ENCODE measurements around the gene PPM1G. TPM values are rescaled to one million over a fixed set of nuclear protein-coding genes. Genes with fewer than 3 reads are reported as not detected.

The PPM1G gene
- total RNA-seq, 2 experiments from 2014 or later, result 127 to 132 TPM

DNA sequence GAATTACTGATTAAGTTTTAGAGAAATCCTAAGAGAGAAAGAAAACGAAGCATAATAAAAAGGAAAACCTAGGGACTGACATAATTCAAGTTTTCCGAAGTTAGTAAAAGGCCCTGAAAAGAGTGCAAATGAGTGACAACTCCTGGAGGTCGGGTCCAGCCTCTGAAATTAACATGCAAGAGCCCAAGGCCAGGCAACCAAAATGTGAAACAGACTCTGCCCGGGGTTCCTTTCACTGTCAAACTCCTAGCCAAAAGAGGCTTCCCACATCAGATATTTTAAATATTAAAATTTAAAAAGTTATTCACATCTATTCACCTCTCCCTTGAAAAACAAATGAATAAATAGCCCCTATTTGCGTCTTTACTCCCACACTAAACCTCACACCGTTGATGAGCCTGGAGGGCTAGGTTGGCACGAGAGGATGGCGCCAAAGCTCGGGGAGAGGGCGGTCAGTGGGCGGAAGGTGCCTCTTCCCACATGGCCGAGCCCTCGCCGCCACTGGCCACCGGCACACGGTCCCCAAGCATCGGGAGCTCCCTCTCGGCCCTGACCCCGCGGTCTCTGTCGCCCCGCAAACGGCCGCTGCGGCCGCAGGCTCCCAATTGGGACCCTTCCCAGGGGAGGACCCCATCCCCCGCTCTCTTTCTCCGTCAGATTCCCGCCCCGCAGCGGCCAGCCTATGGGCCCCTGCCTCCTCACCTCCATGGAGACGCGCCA lies 630 bp downstream of the PPM1G start:
- ChIA-PET POLR2A (interaction anchor here (1.0 to 2.9 kb wide), 9 partner anchors 17 to 275 kb away, joined by 3 to 63 read pairs (median 7); partner anchors contain the start of genes CCDC121, EIF2B4, GPN1 and GTF3C2), CTCF (interaction anchor here (0.8 to 4.9 kb wide), 7 partner anchors 20 to 274 kb away, joined by 3 to 46 read pairs (median 4); partner anchors contain the start of gene NRBP1)
- Mint-ChIP-seq H3K4me3 (peak overlapping the region; percentile 88), H3K36me3 (peaks cover 12% of the 10 kb centered on the region), H3K9me3 (no peaks in the 10 kb centered on the region), H3K4me1 (ENCODE audit: low read depth) (peaks cover 32% of the 10 kb centered on the region), H3K27me3 (no peaks in the 10 kb centered on the region), H3K27ac (peak overlapping the region; percentile 87)
- intact Hi-C loops (cut with micrococcal nuclease), result loop anchor here (1.0 to 10.0 kb wide), 7 partner anchors 20 to 276 kb away; partner anchors contain the start of genes EIF2B4, GTF3C2, IFT172 and MPV17
- DNase-seq, result peak; percentile 35

DNA sequence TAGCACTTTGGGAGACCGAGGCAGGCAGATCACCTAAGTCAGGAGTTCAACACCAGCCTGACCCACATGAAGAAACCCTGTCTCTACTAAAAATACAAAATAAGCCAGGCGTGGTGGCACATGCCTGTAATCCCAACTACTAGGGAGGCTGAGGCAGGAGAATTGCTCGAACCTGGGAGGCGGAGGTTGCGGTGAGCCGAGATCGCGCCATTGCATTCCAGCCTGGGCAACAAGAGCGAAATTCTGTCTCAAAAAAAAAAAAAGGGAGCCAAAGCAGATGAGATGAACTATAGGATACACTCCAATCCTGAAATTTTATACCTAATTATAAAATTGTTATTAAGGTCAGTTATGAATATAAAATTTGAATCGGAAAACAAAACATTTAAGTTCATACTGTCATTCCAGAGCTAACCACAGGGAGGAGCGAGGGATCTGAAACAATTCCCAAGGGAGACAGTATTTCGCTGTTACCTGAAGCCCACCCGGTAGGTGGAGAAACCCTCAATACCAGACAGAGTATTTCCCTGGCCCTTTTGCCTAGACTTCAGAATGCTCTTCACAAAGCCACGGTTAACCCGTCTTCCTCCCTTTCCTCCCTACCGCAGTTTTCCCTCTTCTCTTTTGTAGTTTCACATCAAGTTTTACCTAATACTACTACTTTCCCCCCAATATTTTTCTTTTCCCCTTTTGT lies 1.4 kb downstream of the PPM1G start:
- no peaks in the 10 kb centered on the region for H3K27me3 Mint-ChIP-seq
- POLR2A ChIA-PET, result interaction anchor here (0.6 to 2.9 kb wide), 2 partner anchors 22 to 57 kb away, joined by 3 to 63 read pairs; partner anchors contain the start of gene NRBP1
- intact Hi-C loops (cut with micrococcal nuclease), result loop anchor here (10.0 kb wide), 1 partner anchor 277 kb away; no protein-coding TSS in a partner anchor
- DNase-seq, result no peak
- H3K4me3 Mint-ChIP-seq, result peak overlapping the region; percentile 88
- H3K27ac Mint-ChIP-seq, result peak overlapping the region; percentile 87
- no peaks in the 10 kb centered on the region for H3K9me3 Mint-ChIP-seq
- CTCF ChIA-PET, result interaction anchor here (1.3 to 4.9 kb wide), 2 partner anchors 21 to 275 kb away, joined by 6 to 46 read pairs; partner anchors contain the start of gene NRBP1
- peaks cover 14% of the 10 kb centered on the region for H3K36me3 Mint-ChIP-seq
- H3K4me1 Mint-ChIP-seq (ENCODE audit: low read depth), result peaks cover 32% of the 10 kb centered on the region

- Mint-ChIP-seq H3K4me1 (ENCODE audit: low read depth) (peaks cover 28% of the 10 kb centered on the region), H3K27me3 (no peaks in the 10 kb centered on the region), H3K9me3 (no peaks in the 10 kb centered on the region), H3K27ac (peak overlapping the region; percentile 31), H3K4me3 (no peak overlapping the region), H3K36me3 (peaks cover 12% of the 10 kb centered on the region)
- CTCF ChIA-PET, result interaction anchor here (0.8 kb wide), 1 partner anchor 30 kb away, joined by 3 read pairs; no protein-coding TSS in a partner anchor
- DNase-seq, result no peak
- intact Hi-C loops (cut with micrococcal nuclease), result loop anchor here (10.0 kb wide), 1 partner anchor 284 kb away; no protein-coding TSS in a partner anchor
- POLR2A ChIA-PET, result no interaction called here
Observed at GRCh38 chr2:27400348-27401135, 8.8 kb downstream of the PPM1G start.

GRCh38 chr2:27398962-27399361 lies 10.4 kb downstream of the PPM1G start:
- ChIA-PET CTCF (no interaction called here), POLR2A (no interaction called here)
- no peaks in the 10 kb centered on the region for H3K27me3 Mint-ChIP-seq
- no peak for DNase-seq
- peaks cover 28% of the 10 kb centered on the region for H3K4me1 Mint-ChIP-seq (ENCODE audit: low read depth)
- H3K9me3 Mint-ChIP-seq, result no peaks in the 10 kb centered on the region
- intact Hi-C loops (cut with micrococcal nuclease), result no loop called here
- H3K27ac Mint-ChIP-seq, result peak overlapping the region; percentile 29
- no peak overlapping the region for H3K4me3 Mint-ChIP-seq
- peaks cover 16% of the 10 kb centered on the region for H3K36me3 Mint-ChIP-seq

GRCh38 chr2:27393225-27393624 lies 16.2 kb downstream of the PPM1G start:
- ChIA-PET CTCF (no interaction called here), POLR2A (no interaction called here)
- H3K36me3 Mint-ChIP-seq, result peaks cover 14% of the 10 kb centered on the region
- H3K4me1 Mint-ChIP-seq (ENCODE audit: low read depth), result peaks cover 38% of the 10 kb centered on the region
- no peaks in the 10 kb centered on the region for H3K9me3 Mint-ChIP-seq
- H3K27me3 Mint-ChIP-seq, result no peaks in the 10 kb centered on the region
- DNase-seq, result no peak
- H3K4me3 Mint-ChIP-seq, result no peak overlapping the region
- H3K27ac Mint-ChIP-seq, result peak overlapping the region; percentile 23
- intact Hi-C loops (cut with micrococcal nuclease), result no loop called here

DNA sequence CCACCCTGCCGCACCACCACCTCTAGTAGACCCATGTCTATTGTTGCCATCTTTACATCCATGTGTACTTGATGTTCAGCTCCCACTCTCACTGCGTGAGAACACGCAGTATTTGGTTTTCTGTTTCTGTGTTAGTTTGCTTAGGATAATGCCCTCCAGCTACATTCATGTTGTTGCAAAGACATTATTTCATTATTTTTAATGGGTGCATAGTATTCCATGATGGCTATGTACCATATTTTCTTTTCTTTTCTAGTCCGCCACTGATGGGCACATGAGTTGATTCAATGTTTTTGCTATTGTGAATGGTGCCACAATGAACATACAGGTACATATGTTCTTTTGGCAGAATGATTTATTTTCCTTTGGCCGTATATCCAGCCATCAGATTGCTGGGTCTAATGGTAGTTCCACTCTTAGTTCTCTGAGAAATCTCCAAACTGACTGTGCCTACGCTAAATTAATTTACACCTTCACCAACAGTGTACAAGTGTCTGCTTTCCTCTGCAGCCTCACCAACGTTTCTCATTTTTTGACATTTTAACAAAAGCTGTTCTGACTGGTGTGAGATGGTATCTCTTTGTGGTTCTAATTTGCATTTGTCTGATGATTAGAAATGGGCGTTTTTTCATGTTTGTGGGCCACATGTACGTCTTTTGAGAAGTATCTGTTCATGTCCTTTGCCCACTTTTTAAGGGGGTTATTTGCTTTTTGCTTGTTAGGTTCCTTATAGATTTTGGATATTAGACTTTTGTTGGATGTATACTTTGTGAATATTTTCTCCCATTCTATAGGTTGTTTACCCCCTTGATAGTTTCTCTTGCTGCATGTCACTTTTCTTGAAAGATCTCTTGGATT lies 18.3 kb downstream of the PPM1G start:
- ChIA-PET CTCF (interaction anchor here (0.6 kb wide), 1 partner anchor 45 kb away, joined by 3 read pairs; no protein-coding TSS in a partner anchor), POLR2A (no interaction called here)
- H3K27ac Mint-ChIP-seq, result peak overlapping the region; percentile 67
- no peaks in the 10 kb centered on the region for H3K27me3 Mint-ChIP-seq
- peak overlapping the region; percentile 3 for H3K4me3 Mint-ChIP-seq
- DNase-seq, result no peak
- H3K36me3 Mint-ChIP-seq, result peaks cover 16% of the 10 kb centered on the region
- intact Hi-C loops (cut with micrococcal nuclease), result no loop called here
- peaks cover 25% of the 10 kb centered on the region for H3K4me1 Mint-ChIP-seq (ENCODE audit: low read depth)
- no peaks in the 10 kb centered on the region for H3K9me3 Mint-ChIP-seq

DNA sequence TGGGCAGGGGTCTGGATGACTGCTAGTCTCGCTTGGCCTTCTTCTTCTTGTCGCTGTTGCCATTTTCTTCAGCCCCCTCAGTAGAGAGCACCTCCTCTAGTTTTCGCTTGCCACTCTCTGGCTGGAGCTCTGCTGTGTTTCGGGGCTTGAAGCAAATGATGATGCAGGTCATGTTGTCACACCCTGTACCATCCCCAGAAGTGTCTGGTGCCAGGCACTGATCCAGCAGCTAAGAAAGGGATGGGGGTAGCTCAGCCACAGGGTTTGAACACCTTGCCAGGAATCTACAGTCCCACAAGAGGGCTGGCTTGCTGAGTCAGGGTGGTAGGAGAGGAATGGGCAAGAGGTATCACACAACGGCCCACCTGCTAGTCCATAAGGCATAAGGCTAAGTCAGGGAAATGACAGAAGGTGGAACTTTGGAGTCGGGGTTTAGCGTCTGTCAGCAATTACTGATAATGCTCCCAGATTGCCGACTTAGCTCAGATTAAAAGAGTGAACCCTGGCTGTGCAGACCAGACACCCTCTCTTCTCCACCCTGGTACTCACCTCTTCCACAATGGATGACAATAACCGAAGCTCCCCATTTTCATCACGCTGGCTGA lies 27.7 kb downstream of the PPM1G start:
- Mint-ChIP-seq H3K4me3 (peak overlapping the region; percentile 90), H3K4me1 (ENCODE audit: low read depth) (peaks cover 22% of the 10 kb centered on the region), H3K27me3 (no peaks in the 10 kb centered on the region), H3K27ac (peak overlapping the region; percentile 80), H3K9me3 (no peaks in the 10 kb centered on the region), H3K36me3 (peaks cover 56% of the 10 kb centered on the region)
- CTCF ChIA-PET, result interaction anchor here (0.9 to 1.6 kb wide), 3 partner anchors 10 to 48 kb away, joined by 4 to 5 read pairs (median 5); no protein-coding TSS in a partner anchor
- DNase-seq, result no peak
- POLR2A ChIA-PET, result interaction anchor here (3.0 to 5.0 kb wide), 2 partner anchors 11 to 28 kb away, joined by 18 to 54 read pairs; partner anchors contain the start of genes EIF2B4, PPM1G and SNX17
- intact Hi-C loops (cut with micrococcal nuclease), result loop anchor here (2.0 kb wide), 1 partner anchor 49 kb away; no protein-coding TSS in a partner anchor

GRCh38 chr2:27380626-27381545 lies 28.5 kb downstream of the PPM1G start, which contains the start of gene ZNF513:
Gene ZNF513 (minus strand): TSS chr2:27380734. CDS start chr2:27380526, 208 bp downstream.
- intact Hi-C loops (cut with micrococcal nuclease), result loop anchor here (1.0 to 2.0 kb wide), 4 partner anchors 11 to 50 kb away; partner anchors contain the start of genes EIF2B4, GTF3C2, PPM1G and SNX17
- peaks cover 22% of the 10 kb centered on the region for H3K4me1 Mint-ChIP-seq (ENCODE audit: low read depth)
- H3K27me3 Mint-ChIP-seq, result no peaks in the 10 kb centered on the region
- H3K27ac Mint-ChIP-seq, result peak within 1 kb of the TSS; percentile 80
- no peaks in the 10 kb centered on the region for H3K9me3 Mint-ChIP-seq
- H3K36me3 Mint-ChIP-seq, result peaks cover 62% of the 10 kb centered on the region
- DNase-seq, result peak; percentile 94
- H3K4me3 Mint-ChIP-seq, result peak within 1 kb of the TSS; percentile 90
- CTCF ChIA-PET, result interaction anchor here (1.0 to 2.5 kb wide), 6 partner anchors 10 to 302 kb away, joined by 3 to 15 read pairs (median 4); partner anchors contain the start of genes PPM1G and SNX17
- POLR2A ChIA-PET, result interaction anchor here (0.9 to 5.0 kb wide), 6 partner anchors 10 to 57 kb away, joined by 3 to 54 read pairs (median 5); partner anchors contain the start of genes EIF2B4, GTF3C2, NRBP1 and PPM1G

DNA sequence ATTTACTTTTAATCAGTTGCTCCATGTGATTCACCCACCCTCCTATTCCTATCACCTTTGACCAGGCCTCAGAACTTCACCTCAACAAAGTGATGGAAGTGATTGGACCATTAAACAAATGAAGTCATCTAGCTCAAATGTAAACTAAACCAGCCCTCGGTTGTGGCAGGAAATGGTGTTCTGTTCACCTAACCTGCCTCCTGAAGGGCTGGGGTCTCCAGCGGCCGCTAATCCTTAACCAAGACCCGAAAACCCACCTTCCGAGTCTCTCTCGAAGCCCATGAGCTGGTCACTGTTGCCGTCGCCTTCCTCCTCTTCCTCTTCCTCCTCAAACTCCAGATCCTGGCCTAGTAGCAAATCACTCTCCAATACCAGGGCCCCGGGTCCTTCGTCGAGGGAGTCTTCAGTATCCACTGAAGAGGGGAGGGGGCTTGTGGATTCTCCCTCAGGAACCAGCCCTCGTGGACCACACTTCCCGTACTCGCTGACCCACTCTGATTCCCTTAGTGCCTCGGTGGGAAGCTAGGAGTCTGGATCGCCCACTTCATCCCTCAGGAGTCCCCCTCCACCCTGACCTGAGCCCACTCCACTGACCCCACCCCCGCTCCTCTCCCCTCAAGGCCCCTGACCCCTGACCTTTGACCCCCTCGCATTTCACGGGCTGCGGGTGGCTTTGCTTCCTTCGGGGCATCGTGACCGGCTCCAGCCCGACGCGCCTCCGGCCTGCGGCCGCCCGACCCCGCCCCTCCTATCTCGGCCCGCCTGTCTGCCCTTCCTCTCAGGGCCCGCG lies 29.4 kb downstream of the PPM1G start:
- Mint-ChIP-seq H3K4me3 (peak overlapping the region; percentile 90), H3K27me3 (no peaks in the 10 kb centered on the region), H3K4me1 (ENCODE audit: low read depth) (peaks cover 22% of the 10 kb centered on the region), H3K36me3 (peaks cover 66% of the 10 kb centered on the region), H3K27ac (peak overlapping the region; percentile 80), H3K9me3 (no peaks in the 10 kb centered on the region)
- ChIA-PET CTCF (interaction anchor here (0.8 to 2.5 kb wide), 8 partner anchors 9 to 303 kb away, joined by 3 to 15 read pairs (median 5); partner anchors contain the start of genes EIF2B4, PPM1G and SNX17), POLR2A (interaction anchor here (0.7 to 5.0 kb wide), 9 partner anchors 9 to 329 kb away, joined by 3 to 54 read pairs (median 3); partner anchors contain the start of genes EIF2B4, GTF3C2, NRBP1 and PPM1G)
- intact Hi-C loops (cut with micrococcal nuclease), result loop anchor here (1.0 to 2.0 kb wide), 4 partner anchors 10 to 51 kb away; partner anchors contain the start of genes EIF2B4, GTF3C2, PPM1G and SNX17
- peak; percentile 74 for DNase-seq
